ENCODE measurements around the gene CHIC2.
A peak's percentile ranks its signal among the peaks of the same experiment; 100 is the strongest.

Gene CHIC2

DNA sequence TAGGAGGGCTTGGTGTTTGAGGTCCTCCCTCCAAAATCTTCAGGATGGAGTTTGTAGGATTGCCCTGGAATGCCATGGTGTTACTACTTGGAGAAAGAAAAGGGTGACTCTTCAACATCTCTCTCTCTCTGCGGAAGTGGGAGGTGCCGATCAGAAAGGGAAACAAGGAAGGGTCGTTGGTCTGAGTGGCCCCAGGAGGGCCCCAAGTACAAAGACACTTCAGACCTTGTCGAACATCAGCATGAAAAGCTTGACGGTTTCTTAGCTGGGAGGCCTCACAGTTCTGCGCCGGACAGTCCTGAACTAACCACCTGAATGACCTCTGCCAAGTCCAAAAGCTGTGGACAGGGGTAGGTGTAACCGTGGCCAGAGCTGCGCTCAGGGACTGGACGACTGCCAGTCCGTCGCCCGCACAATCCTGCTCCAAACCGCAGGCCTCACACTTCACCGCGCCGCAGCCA lies 34.9 kb upstream of the CHIC2 start:
- Mint-ChIP-seq H3K9me3 (no peaks in the 10 kb centered on the region), H3K4me3 (peak overlapping the region; percentile 60 to 67), H3K36me3 (no peaks in the 10 kb centered on the region), H3K27me3 (peaks cover 80 to 95% of the 10 kb centered on the region in 2 donors), H3K4me1 (peaks cover 31 to 53% of the 10 kb centered on the region in 2 donors), H3K27ac (peak overlapping the region; percentile 75)
- no peak for ATAC-seq (replicated peaks)
- DNase-seq, result no peak

DNA sequence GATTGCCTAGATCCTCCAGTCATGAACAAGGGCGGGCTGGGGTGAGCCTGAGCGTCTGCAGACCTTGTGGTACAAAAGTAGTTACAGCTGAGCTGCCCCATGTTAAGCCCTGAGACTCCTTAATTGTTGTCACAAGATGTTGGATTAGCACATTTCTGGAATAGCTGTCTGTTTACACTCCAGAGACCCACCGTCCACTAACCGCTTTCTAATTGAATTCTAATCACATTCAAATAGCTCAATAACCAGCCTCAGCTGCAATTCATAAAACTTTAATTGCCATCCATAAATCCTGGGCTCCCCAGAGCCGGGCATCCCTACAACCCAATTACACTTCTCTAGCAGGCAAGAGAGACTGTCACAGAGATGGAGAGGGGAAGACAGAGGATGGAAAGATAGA lies 34.0 kb upstream of the CHIC2 start:
- no peak for DNase-seq
- no peak overlapping the region for H3K27ac Mint-ChIP-seq
- H3K36me3 Mint-ChIP-seq, result no peaks in the 10 kb centered on the region
- H3K9me3 Mint-ChIP-seq, result no peaks in the 10 kb centered on the region
- no peak for ATAC-seq (replicated peaks)
- H3K27me3 Mint-ChIP-seq, result peaks cover 79 to 95% of the 10 kb centered on the region in 2 donors
- H3K4me1 Mint-ChIP-seq, result peaks cover 35 to 51% of the 10 kb centered on the region in 2 donors
- no peak overlapping the region for H3K4me3 Mint-ChIP-seq

DNA sequence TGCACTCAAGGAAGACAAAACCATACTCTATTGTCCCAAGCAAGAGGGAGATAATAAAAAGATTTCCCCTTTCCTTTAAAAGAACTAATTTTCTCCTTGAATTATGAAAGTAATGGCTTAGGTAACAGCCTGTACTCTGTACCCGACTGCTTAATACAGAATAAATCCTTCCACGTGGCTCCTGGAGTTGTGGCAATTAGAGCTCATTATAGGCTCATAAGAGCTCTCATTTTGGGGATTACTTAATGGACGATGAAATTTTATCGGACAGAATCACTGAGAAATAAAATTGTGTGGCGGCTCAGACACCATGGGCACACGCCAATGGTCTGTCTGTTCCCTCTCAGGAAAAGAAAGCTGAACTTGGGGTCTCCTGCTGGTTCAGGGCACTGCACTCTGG lies 32.7 kb upstream of the CHIC2 start:
- ATAC-seq (replicated peaks), result no peak
- Mint-ChIP-seq H3K9me3 (no peaks in the 10 kb centered on the region), H3K4me3 (no peak overlapping the region), H3K36me3 (no peaks in the 10 kb centered on the region), H3K4me1 (peaks cover 33 to 53% of the 10 kb centered on the region in 2 donors), H3K27me3 (peaks cover 78 to 94% of the 10 kb centered on the region in 2 donors), H3K27ac (no peak overlapping the region)
- no peak for DNase-seq

DNA sequence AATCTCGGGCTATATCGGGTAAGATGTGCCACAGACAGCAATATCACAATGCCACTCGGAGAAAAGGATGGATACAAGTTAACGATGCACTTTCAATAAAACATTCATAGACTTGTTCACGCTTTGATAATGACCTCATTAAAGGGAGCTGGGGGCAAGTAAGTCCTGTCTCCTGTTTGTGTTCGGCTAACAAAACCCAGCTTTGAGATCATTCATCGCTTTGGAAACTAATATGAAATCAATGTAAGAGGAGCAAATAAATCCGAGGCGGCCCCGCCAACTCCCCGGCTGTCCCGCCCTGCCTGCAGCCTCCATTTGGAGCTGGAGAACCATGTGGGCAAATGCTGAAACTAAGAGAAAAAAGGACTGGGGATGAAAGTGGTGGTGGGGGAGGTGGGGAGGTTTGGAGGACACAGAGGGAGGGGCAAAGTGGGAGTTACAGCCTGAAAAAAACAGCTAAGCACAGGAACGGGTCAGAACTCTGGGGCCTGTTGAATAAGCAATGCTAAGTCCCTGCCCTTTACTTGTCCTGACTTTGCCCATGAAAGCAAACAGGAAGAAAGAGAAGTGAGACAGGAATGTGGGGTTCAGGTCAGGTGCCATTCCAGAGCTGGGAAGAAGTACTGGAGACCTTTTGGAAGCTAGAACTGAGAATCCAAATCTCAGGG lies 32.0 kb upstream of the CHIC2 start:
- H3K27ac Mint-ChIP-seq, result no peak overlapping the region

DNA sequence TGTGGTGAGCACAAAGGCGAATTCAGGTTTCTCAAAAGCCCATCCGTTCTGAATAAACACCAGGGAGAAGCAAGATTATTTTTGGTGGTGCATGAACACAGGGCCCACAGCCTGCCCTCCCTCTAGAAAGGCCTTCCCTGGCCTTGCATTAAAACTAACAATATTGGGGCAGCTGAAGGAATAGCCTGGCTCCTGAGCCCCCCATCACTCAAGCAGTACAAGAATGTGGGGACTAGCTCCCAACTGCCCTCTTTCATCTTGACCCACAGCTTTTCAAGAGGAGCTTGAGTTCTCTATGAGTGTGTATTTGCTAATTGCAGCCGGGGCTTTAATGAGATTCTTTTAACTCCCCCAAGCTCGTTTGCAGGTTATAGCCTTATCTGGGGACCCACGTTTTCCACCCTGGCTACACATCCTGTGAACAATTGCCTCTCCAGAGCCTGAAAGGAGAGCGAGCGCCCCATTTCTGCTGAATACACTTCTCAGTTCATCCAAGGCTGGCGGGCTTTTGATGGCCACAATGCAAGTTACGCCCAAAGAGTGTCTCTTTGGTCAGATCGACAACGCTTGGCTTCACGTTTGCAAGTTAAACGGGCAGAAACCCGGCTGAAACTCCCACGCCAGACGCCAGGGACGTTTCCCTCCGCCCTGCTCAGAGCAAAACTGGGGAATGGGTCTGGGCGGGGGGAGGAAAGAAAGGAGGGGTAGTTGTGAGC lies 30.9 kb upstream of the CHIC2 start:
- Mint-ChIP-seq H3K9me3 (peaks cover 0 to 3% of the 10 kb centered on the region in 2 donors), H3K27me3 (peaks cover 76 to 98% of the 10 kb centered on the region in 2 donors), H3K4me1 (peaks cover 33 to 51% of the 10 kb centered on the region in 2 donors), H3K27ac (peak overlapping the region; percentile 33), H3K36me3 (peaks cover 0 to 3% of the 10 kb centered on the region in 2 donors), H3K4me3 (no peak overlapping the region)
- no peak for ATAC-seq (replicated peaks)
- DNase-seq, result no peak

More for the DNA sequence above, 32.0 kb upstream of the CHIC2 start:
- DNase-seq (no peak), ATAC-seq (replicated peaks) (no peak)
- H3K9me3 Mint-ChIP-seq, result peaks cover 0 to 3% of the 10 kb centered on the region in 2 donors
- H3K4me1 Mint-ChIP-seq, result peaks cover 33 to 55% of the 10 kb centered on the region in 2 donors
- peaks cover 79 to 96% of the 10 kb centered on the region in 2 donors for H3K27me3 Mint-ChIP-seq
- H3K4me3 Mint-ChIP-seq, result no peak overlapping the region
- peaks cover 0 to 3% of the 10 kb centered on the region in 2 donors for H3K36me3 Mint-ChIP-seq

DNA sequence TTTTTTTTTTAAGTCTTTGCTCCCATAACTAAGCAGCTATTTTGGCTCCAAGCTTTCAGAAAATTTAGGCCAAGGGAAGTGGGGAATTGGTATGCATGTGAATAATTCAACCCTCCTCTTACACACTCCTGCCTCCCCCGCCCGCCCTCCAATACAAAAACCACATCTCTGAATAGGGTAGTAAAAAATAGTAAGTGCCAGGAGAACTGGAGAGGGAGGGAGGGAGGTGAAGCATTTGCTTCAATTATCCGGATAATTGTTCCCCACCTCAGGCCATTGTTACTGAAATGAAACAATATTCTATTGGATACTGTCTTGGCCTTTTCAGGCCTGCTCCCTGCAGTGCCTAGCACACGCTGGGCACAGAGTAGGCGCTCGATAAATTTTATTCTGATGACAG lies 30.0 kb upstream of the CHIC2 start:
- ATAC-seq (replicated peaks) (no peak), DNase-seq (no peak)
- Mint-ChIP-seq H3K4me1 (peaks cover 28 to 45% of the 10 kb centered on the region in 2 donors), H3K9me3 (peaks cover 0 to 3% of the 10 kb centered on the region in 2 donors), H3K4me3 (no peak overlapping the region), H3K27me3 (peaks cover 74 to 91% of the 10 kb centered on the region in 2 donors), H3K27ac (no peak overlapping the region), H3K36me3 (peaks cover 0 to 3% of the 10 kb centered on the region in 2 donors)

DNA sequence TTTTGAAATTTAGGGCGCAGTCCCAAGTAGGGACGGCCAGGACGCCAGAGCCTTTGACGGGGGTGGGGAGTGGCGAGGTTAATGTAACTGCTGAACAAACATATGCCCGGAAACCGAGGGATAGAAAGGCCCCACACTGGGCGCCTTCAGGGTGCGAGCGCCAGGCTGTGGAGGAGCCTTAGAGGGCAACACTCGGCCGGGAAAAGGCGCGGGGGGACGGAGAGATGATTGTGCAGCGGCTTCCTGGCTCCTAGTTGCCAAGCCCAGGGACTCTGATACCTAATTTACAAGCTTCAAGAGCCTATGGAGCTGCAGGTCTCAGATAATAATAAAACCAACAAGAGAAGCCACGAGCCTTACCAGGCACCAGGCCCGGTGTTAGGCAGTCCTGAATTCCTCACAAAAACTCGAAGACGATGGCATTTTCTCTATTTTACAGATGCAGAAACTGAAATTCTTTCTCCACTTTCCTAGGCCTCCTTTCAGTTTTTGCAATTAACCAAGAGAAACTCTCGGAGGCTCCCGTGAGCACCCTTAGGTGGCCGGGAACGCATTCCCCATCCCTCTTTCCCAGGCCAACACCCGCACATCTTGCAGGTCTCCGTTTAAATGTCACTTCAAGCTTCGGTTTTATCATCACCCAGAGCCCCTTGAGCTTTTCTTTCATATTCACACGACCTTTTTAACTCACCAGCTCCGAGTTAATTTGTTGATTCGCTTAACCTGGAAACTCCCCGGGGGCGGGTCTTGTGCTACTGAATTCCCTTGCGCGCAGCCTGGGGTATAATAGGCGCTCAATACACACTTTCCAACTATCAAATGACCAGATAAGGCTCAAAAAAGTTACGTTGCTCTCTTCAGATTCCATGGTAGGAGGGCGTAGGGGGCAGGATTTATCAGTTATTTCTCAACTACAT lies 29.2 kb upstream of the CHIC2 start:
- Mint-ChIP-seq H3K4me1 (peaks cover 23 to 37% of the 10 kb centered on the region in 2 donors), H3K27ac (peak overlapping the region; percentile 66), H3K36me3 (peaks cover 0 to 3% of the 10 kb centered on the region in 2 donors), H3K9me3 (peaks cover 0 to 4% of the 10 kb centered on the region in 2 donors), H3K4me3 (peak overlapping the region; percentile 57 to 62), H3K27me3 (peaks cover 68 to 88% of the 10 kb centered on the region in 2 donors)
- ATAC-seq (replicated peaks) (no peak), DNase-seq (no peak)

DNA sequence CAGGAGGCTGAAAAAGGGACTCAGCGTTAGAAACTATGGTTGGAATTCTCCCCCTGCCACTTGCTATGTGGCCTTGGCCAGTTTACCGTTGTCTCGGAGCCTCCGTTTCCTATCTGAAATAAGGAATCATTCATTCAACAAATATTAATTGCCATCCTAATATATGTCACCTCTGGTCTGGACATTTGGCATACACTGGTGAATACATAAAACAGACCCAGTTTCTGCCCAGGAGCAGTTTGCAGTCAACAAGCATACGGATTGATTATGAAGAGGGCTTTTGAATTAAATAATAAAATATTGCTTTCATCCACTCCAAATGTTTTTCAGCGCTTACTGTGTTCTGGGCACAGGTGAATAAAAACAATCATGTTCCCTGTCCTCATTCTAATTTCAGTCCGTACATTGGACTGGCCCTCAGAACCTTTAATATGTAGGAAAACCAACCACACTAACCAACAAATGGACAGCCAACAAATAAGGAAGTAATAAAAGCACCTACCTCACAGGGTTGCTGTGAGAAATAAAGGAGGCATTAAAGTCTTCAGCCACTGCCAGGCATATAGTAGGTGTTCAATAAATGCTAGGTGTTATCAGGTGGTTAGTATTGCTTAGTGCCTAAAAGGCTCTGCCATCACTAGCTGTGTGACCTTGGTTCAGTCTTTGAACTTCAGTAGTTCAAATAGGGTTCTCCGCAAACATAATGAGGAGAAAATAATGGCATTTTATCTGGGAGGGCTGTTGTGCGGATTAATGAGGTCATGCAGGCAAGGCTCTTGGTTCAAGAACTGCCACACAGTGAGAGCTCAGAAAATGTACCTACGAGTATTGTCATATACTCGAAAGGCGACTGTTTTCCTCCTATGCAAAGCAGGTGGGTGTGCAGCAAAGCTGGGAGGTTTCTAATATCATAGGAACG lies 28.3 kb upstream of the CHIC2 start:
- peaks cover 0 to 6% of the 10 kb centered on the region in 2 donors for H3K9me3 Mint-ChIP-seq
- peak overlapping the region; percentile 38 for H3K27ac Mint-ChIP-seq
- H3K36me3 Mint-ChIP-seq, result peaks cover 0 to 3% of the 10 kb centered on the region in 2 donors
- H3K4me3 Mint-ChIP-seq, result peak overlapping the region; percentile 88 to 89
- ATAC-seq (replicated peaks), result no peak
- H3K4me1 Mint-ChIP-seq, result peaks cover 23 to 37% of the 10 kb centered on the region in 2 donors
- H3K27me3 Mint-ChIP-seq, result peaks cover 63 to 85% of the 10 kb centered on the region in 2 donors
- no peak for DNase-seq

DNA sequence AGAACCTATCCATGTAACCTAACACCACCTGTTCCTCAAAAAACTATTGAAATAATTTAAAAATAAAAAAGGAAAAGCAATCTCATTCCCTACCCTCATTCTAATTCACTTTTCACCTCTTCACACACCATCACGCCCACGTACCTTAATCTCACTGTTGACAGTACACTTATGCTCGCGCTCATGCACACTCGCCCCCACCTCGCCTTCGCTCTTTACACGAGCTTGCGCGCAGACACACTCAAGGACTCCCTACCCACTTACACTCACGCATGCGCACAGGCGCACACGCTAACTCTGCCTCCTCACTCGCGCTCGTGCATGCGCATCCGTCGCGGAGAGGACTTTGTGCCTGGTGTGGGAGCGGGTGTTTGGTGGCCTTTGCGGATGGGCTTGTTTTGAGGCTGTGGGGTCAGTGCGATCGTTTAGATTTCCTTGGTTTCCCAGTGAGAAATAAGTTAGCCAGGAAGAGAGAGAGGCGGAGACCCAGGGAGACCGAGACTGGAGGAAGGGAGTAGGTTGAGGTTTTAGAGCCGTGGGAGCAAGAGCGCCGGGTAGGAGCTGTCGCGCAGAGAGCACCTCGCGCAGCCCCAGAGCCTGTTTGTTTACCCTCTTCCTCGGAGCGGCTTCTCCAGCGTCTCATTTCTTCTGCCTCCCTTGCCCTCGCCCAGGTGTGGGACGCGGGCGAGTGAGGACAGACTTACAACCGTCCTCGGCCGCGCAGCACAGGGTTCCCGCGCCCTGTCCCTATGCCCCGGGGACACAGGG lies 27.4 kb upstream of the CHIC2 start:
- peak overlapping the region; percentile 88 to 89 for H3K4me3 Mint-ChIP-seq
- DNase-seq, result peak; percentile 49
- peaks cover 0 to 6% of the 10 kb centered on the region in 2 donors for H3K9me3 Mint-ChIP-seq
- peaks cover 0 to 3% of the 10 kb centered on the region in 2 donors for H3K36me3 Mint-ChIP-seq
- peaks cover 58 to 81% of the 10 kb centered on the region in 2 donors for H3K27me3 Mint-ChIP-seq
- ATAC-seq (replicated peaks), result peak; percentile 85 to 87
- peak overlapping the region; percentile 44 for H3K27ac Mint-ChIP-seq
- peaks cover 21 to 37% of the 10 kb centered on the region in 2 donors for H3K4me1 Mint-ChIP-seq

DNA sequence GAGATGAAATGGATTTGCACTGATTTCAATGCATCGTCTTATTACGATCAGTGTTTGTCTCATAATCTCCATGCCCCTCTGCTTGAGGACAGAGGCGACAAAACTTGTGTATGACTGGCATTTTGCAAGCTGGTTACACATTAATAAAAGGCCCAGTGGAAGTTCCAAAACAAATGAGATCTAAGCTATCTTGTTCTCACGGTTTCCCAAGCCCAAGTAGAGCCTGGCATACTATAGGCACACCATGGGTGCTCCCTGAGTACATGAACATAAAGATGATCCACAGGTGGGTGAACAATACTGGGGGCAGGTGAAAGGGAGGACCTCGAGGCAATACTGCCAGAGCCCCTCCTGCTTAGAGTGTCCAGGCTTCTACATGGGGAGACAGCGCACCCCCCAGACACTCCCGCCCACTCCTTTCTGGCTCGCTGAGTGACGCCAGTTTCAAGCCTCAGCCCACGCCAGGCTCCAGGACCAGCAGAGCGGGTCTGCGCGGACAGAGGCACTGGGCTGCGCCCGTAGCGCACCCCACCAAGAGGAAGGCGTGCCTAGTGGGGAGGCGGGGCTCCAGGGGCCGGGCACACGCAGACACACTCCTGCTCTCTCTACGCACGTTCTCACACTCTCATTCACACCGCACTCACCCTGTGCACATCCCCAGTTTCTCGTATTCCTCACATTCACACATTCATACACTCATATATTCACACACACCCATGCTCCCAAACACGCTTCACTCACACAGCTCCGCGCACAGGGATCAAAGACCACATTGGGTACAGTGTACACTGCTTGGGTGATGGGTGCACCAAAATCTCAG lies 26.6 kb upstream of the CHIC2 start:
- DNase-seq (no peak), ATAC-seq (replicated peaks) (peak; percentile 52 to 53)
- H3K27me3 Mint-ChIP-seq, result peaks cover 51 to 81% of the 10 kb centered on the region in 2 donors
- H3K27ac Mint-ChIP-seq, result no peak overlapping the region
- peaks cover 0 to 3% of the 10 kb centered on the region in 2 donors for H3K36me3 Mint-ChIP-seq
- H3K4me1 Mint-ChIP-seq, result peaks cover 20 to 37% of the 10 kb centered on the region in 2 donors
- H3K9me3 Mint-ChIP-seq, result peaks cover 0 to 6% of the 10 kb centered on the region in 2 donors
- peak overlapping the region; percentile 62 to 89 for H3K4me3 Mint-ChIP-seq

DNA sequence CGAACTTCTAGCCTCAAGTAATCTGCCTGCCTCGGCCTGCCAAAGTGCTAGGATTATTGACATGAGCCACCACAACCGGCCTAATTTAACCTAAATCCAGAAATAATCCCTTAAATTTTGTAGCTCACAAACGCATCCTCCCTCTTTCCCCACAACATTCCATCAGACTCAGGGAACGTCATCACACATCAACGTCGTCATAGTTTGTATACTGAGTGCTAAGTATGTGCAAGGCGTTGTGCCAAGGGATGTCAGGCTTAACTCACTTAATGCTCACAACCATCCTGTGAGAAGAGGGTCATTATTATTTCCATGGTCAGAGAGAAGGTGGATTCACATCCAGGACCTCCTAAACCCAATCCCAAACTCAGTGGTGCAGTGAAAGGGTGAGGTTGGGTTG lies 26.0 kb upstream of the CHIC2 start:
- peaks cover 46 to 76% of the 10 kb centered on the region in 2 donors for H3K27me3 Mint-ChIP-seq
- no peak overlapping the region for H3K27ac Mint-ChIP-seq
- H3K9me3 Mint-ChIP-seq, result peaks cover 0 to 6% of the 10 kb centered on the region in 2 donors
- H3K4me3 Mint-ChIP-seq, result no peak overlapping the region
- peaks cover 18 to 34% of the 10 kb centered on the region in 2 donors for H3K4me1 Mint-ChIP-seq
- H3K36me3 Mint-ChIP-seq, result peaks cover 0 to 3% of the 10 kb centered on the region in 2 donors
- ATAC-seq (replicated peaks), result no peak
- no peak for DNase-seq

DNA sequence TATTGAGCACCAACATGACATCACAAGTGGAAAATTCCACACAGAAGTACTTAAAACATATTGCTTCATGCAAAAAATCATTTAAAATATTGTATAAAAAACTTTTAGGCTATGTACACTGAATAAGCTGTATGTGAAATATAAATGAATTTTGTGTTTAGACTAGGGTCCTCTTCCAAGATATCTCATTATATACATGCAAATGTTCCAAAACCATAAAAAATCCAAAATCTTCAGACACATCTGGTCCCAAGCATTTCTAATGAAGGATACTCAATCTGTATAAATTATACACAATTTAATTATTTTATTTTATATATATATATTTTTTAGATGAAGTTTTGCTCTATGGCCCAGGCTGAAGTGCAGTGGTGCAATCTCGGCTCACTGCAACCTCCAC lies 25.5 kb upstream of the CHIC2 start:
- no peak for DNase-seq
- peaks cover 41 to 71% of the 10 kb centered on the region in 2 donors for H3K27me3 Mint-ChIP-seq
- H3K27ac Mint-ChIP-seq, result no peak overlapping the region
- ATAC-seq (replicated peaks), result no peak
- peaks cover 0 to 6% of the 10 kb centered on the region in 2 donors for H3K9me3 Mint-ChIP-seq
- H3K4me3 Mint-ChIP-seq, result no peak overlapping the region
- H3K36me3 Mint-ChIP-seq, result peaks cover 0 to 3% of the 10 kb centered on the region in 2 donors
- peaks cover 18 to 33% of the 10 kb centered on the region in 2 donors for H3K4me1 Mint-ChIP-seq

Data from stimulated activated naive B cell treated with anti-CD40 and anti-IgM and Interleukin-4, amounts not matched to agents 10 μg/mL and 1 μg/mL and 100 μg/mL, for 72 hours (primary cell).